Hepatocyte (in vitro differentiated cells): ENCODE data around the gene TBC1D5.

Experiments
- CTCF ChIP-seq: fragments of 200-600 bp; sonication (generic); IDR thresholded peaks from 2 replicates; pipeline ENCODE4 v1.5.1; 2016; ENCODE audit warnings: antibody characterized with exemption, mild to moderate bottlenecking; ENCODE audit not compliant: poor library complexity
- EZH2 ChIP-seq: fragments of 200-600 bp; sonication (generic); IDR thresholded peaks from 2 replicates; pipeline ENCODE4 v1.6.1; 2016; ENCODE audit warnings: antibody characterized with exemption, mild to moderate bottlenecking, borderline replicate concordance
- EZH2phosphoT487 ChIP-seq: fragments of 200-600 bp; sonication (generic); IDR thresholded peaks from one replicate; pipeline ENCODE4 v1.6.1; 2018; ENCODE audit warnings: antibody characterized with exemption, mild to moderate bottlenecking, low read depth, moderate library complexity; ENCODE audit not compliant: unreplicated experiment, severe bottlenecking

- TF ChIP-seq EZH2phosphoT487 (no peak), CTCF (no peak), EZH2 (no peak)
Measured at GRCh38 chr3:17183951-17184550, 558.4 kb downstream of the TBC1D5 start.
